NB4 (cell line): ENCODE measurements around the gene ETV6.

Experiments used
- DNase-seq: peaks from one replicate; pipeline ENCODE4 v3.0.0; 2010; ENCODE audit warnings: low read depth
- H3K4me3 ChIP-seq: one replicate; pipeline ENCODE4 v1.5.1; 2011; ENCODE audit warnings: mild to moderate bottlenecking, low read depth, low read length, moderate library complexity
- CTCF ChIP-seq: IDR thresholded peaks from one replicate; pipeline ENCODE4 v1.5.1; 2012; ENCODE audit warnings: low read depth, low read length
- MAX ChIP-seq: IDR thresholded peaks from 2 replicates; pipeline ENCODE4 v1.6.1; 2011; ENCODE audit warnings: low read depth, low read length
- MYC ChIP-seq: IDR thresholded peaks from 2 replicates; pipeline ENCODE4 v1.6.1; 2011; ENCODE audit warnings: low read depth, low read length
- POLR2A ChIP-seq: IDR thresholded peaks from 2 replicates; pipeline ENCODE4 v1.6.1; 2011; ENCODE audit warnings: mild to moderate bottlenecking; ENCODE audit not compliant: insufficient read length; ENCODE audit errors: extremely low read depth

The ETV6 gene

GRCh38 chr12:11917501-11917900 lies 268.0 kb downstream of the ETV6 start:
- no peak for TF ChIP-seq MYC
- TF ChIP-seq CTCF = no peak
- TF ChIP-seq MAX = no peak
- no peak for TF ChIP-seq POLR2A
- no peak overlapping the region for H3K4me3 ChIP-seq
- no peak for DNase-seq

- H3K4me3 ChIP-seq = no peak overlapping the region
- no peak for TF ChIP-seq MAX
- TF ChIP-seq MYC = no peak
- TF ChIP-seq CTCF = no peak
- TF ChIP-seq POLR2A = no peak
- no peak for DNase-seq
Observed at GRCh38 chr12:11920231-11920630, 270.8 kb downstream of the ETV6 start.

- no peak for DNase-seq
- TF ChIP-seq MAX (no peak), MYC (no peak), POLR2A (no peak), CTCF (no peak)
- H3K4me3 ChIP-seq = no peak overlapping the region
Observed at GRCh38 chr12:11922361-11922760, 272.9 kb downstream of the ETV6 start.

- DNase-seq = no peak
- H3K4me3 ChIP-seq = no peak overlapping the region
Observed at GRCh38 chr12:11923067-11923466, 273.6 kb downstream of the ETV6 start.

GRCh38 chr12:11927286-11927935 lies 277.9 kb downstream of the ETV6 start:
- H3K4me3 ChIP-seq = no peak overlapping the region
- DNase-seq = no peak
- TF ChIP-seq POLR2A (no peak), MYC (no peak), CTCF (no peak), MAX (no peak)

More at GRCh38 chr12:11923067-11923466, 273.6 kb downstream of the ETV6 start:
- TF ChIP-seq MYC (no peak), MAX (no peak), POLR2A (no peak), CTCF (no peak)

- H3K4me3 ChIP-seq = no peak overlapping the region
- no peak for TF ChIP-seq MYC
- no peak for TF ChIP-seq POLR2A
- TF ChIP-seq CTCF = no peak
- no peak for TF ChIP-seq MAX
- DNase-seq = no peak
Observed at GRCh38 chr12:11929714-11930113, 280.2 kb downstream of the ETV6 start.
